LNCaP clone FGC (cell line): ENCODE measurements around the gene TREH.
"Not testable (repeated sequence)": the region's sequence is repeated elsewhere in the genome, so short reads cannot be mapped to it uniquely, and the experiment has no call there.

Experiments used
- DNase-seq: peaks from one replicate; pipeline ENCODE4 v3.0.0-alpha.2; 2011; ENCODE audit warnings: low read depth
- H3K4me3 ChIP-seq: 2 replicates; pipeline ENCODE4 v1.5.1; 2011; ENCODE audit warnings: mild to moderate bottlenecking, low read depth, low read length, control low read depth
- CTCF ChIP-seq: IDR thresholded peaks from 2 replicates; pipeline ENCODE4 v1.5.1; 2012; ENCODE audit warnings: mild to moderate bottlenecking; ENCODE audit not compliant: control insufficient read depth, insufficient read depth; ENCODE audit errors: extremely low read depth

Gene TREH

GRCh38 chr11:118682372-118682771 lies 2.9 kb upstream of the TREH start:
- no peak for TF ChIP-seq CTCF
- no peak overlapping the region for H3K4me3 ChIP-seq
- no peak for DNase-seq

GRCh38 chr11:118678908-118679307 lies 542 bp downstream of the TREH start:
- not testable (repeated sequence) for H3K4me3 ChIP-seq, DNase-seq

GRCh38 chr11:118677977-118678376 lies 1.5 kb downstream of the TREH start:
- H3K4me3 ChIP-seq, result no peak overlapping the region
- DNase-seq, result no peak
- TF ChIP-seq CTCF, result no peak

- no peak overlapping the region for H3K4me3 ChIP-seq
- TF ChIP-seq CTCF, result no peak
- DNase-seq, result no peak
Measured at GRCh38 chr11:118674082-118674435, 5.4 kb downstream of the TREH start.

GRCh38 chr11:118673361-118674081 lies 5.9 kb downstream of the TREH start:
- no peak for TF ChIP-seq CTCF
- H3K4me3 ChIP-seq, result no peak overlapping the region
- no peak for DNase-seq

GRCh38 chr11:118672846-118673245 lies 6.6 kb downstream of the TREH start:
- no peak for TF ChIP-seq CTCF
- no peak overlapping the region for H3K4me3 ChIP-seq
- DNase-seq, result no peak

GRCh38 chr11:118671254-118671653 lies 8.2 kb downstream of the TREH start:
- no peak overlapping the region for H3K4me3 ChIP-seq
- no peak for TF ChIP-seq CTCF
- DNase-seq, result no peak
